OCI-LY7 (cell line): ENCODE measurements around the gene H3-3A. TPM values are rescaled to one million over a fixed set of nuclear protein-coding genes. Genes with fewer than 3 reads are reported as not detected.

Experiments
- BruUV-seq: library from RNA; stranded (reverse); fragments of 400-500 nt; replicated peaks from 2 replicates; lab custom pipeline; 2021; lab: Mats Ljungman, UMichigan
- CTCF ChIA-PET: fragments of 300-600 bp; sonication (Branson Sonifier 250); formaldehyde crosslinking; loops from one replicate; lab custom pipeline; 2022; ENCODE audit warnings: antibody characterized with exemption; ENCODE audit not compliant: unreplicated experiment; lab: Charles Lee
- POLR2A ChIA-PET: fragments of 300-600 bp; sonication (Branson Sonifier 250); formaldehyde crosslinking; loops from one replicate; lab custom pipeline; 2022; ENCODE audit warnings: antibody characterized with exemption; lab: Charles Lee
- DNase-seq: peaks from one replicate; pipeline ENCODE4 v3.0.0-alpha.2; 2015; ENCODE audit warnings: low spot score
- H2AFZ ChIP-seq: fragments of 200-600 bp; sonication (generic), shearing (Covaris generic); 2 replicates; pipeline ENCODE4 v1.6.1; 2014; ENCODE audit warnings: mild to moderate bottlenecking, antibody characterized with exemption, low read length, moderate library complexity
- H3K27ac ChIP-seq: fragments of 200-600 bp; sonication (generic); 2 replicates; pipeline ENCODE4 v1.5.1; 2014; ENCODE audit warnings: mixed run types, low read depth, mild to moderate bottlenecking, moderate library complexity, low read length, inconsistent platforms; ENCODE audit not compliant: poor library complexity, severe bottlenecking
- H3K36me3 ChIP-seq: fragments of 200-600 bp; sonication (generic); 2 replicates; pipeline ENCODE4 v1.6.1; 2014; ENCODE audit warnings: mild to moderate bottlenecking, antibody characterized with exemption, low read length, moderate library complexity, mixed read lengths; ENCODE audit not compliant: insufficient read depth
- H3K4me1 ChIP-seq: fragments of 200-600 bp; sonication (generic); 2 replicates; pipeline ENCODE4 v1.5.1; 2014; ENCODE audit warnings: mild to moderate bottlenecking, low read length; ENCODE audit not compliant: insufficient read depth, poor library complexity, severe bottlenecking
- H3K4me2 ChIP-seq: fragments of 200-600 bp; sonication (generic); 2 replicates; pipeline ENCODE4 v1.6.1; 2014; ENCODE audit warnings: mild to moderate bottlenecking, low read length
- H3K4me3 ChIP-seq: fragments of 200-600 bp; sonication (generic); 2 replicates; pipeline ENCODE4 v1.5.1; 2014; ENCODE audit warnings: mild to moderate bottlenecking, low read depth, low read length; ENCODE audit not compliant: poor library complexity, severe bottlenecking
- H3K79me2 ChIP-seq: fragments of 200-600 bp; sonication (generic); 2 replicates; pipeline ENCODE4 v1.6.1; 2016; ENCODE audit warnings: low read depth, mild to moderate bottlenecking, low read length, moderate library complexity, mixed read lengths; ENCODE audit not compliant: insufficient read depth
- H3K9me2 ChIP-seq: fragments of 200-600 bp; sonication (generic); 2 replicates; pipeline ENCODE4 v1.6.1; 2016; ENCODE audit warnings: mild to moderate bottlenecking, low read length, mixed read lengths; ENCODE audit not compliant: insufficient read depth
- H3K9me3 ChIP-seq: fragments of 200-600 bp; sonication (generic); 2 replicates; pipeline ENCODE4 v1.6.1; 2014; ENCODE audit warnings: mild to moderate bottlenecking, mixed run types, low read length, mixed read lengths
- H4K20me1 ChIP-seq: fragments of 200-600 bp; sonication (generic); 2 replicates; pipeline ENCODE4 v1.6.1; 2014; ENCODE audit warnings: mild to moderate bottlenecking, antibody characterized with exemption, low read length, moderate library complexity, mixed read lengths; ENCODE audit not compliant: insufficient read depth
- EZH2phosphoT487 ChIP-seq: fragments of 200-600 bp; sonication (generic); IDR thresholded peaks from 2 replicates; pipeline ENCODE4 v1.6.1; 2018; ENCODE audit warnings: low read depth, borderline replicate concordance, mild to moderate bottlenecking, mixed run types, antibody characterized with exemption, low read length, moderate library complexity, mixed read lengths
- intact Hi-C: fragments of 100-400 bp; cut with micrococcal nuclease; formaldehyde crosslinking; loops from one replicate; pipeline ENCODE4 v1.10.0; 2022; ENCODE audit not compliant: unreplicated experiment
- total RNA-seq, 2 experiments: library from RNA; depleted of rRNA in 1 of 2; stranded (reverse); fragments of >200 nt in 1 of 2; shearing (Covaris generic) in 1 of 2; gene quantifications; 2 replicates each; pipeline ENCODE4 v1.2.3, GENCODE V29; 2014 to 2022
- TF ChIP-seq, protein P1 (sequence below): fragments of 200-600 bp; sonication (generic); conservative IDR thresholded peaks from 2 replicates; pipeline ENCODE4 v1.5.1; 2014; ENCODE audit warnings: mild to moderate bottlenecking, antibody characterized with exemption, low read length, moderate library complexity, mixed read lengths

H3-3A gene
- total RNA-seq, 2 experiments from 2014 or later, result 416 to 661 TPM

- no TSS peak for BruUV-seq
These were observed 884 bp downstream of the H3-3A start for GRCh38 chr1:226063224-226063976.

GRCh38 chr1:226063977-226064815 lies 1.7 kb downstream of the H3-3A start:
- H3K36me3 ChIP-seq, result peaks cover 56% of the 10 kb centered on the region
- BruUV-seq, result TSS peak; percentile 68
- intact Hi-C loops, result loop anchor here (1.0 to 5.0 kb wide), 8 partner anchors 19 to 635 kb away; partner anchors contain the start of genes ACBD3, LBR, PARP1 and SDE2
- H2AFZ ChIP-seq, result no peak overlapping the region
- no peaks in the 10 kb centered on the region for H3K9me2 ChIP-seq
- peak overlapping the region; percentile 89 for H3K4me3 ChIP-seq
- TF ChIP-seq, protein P1, sequence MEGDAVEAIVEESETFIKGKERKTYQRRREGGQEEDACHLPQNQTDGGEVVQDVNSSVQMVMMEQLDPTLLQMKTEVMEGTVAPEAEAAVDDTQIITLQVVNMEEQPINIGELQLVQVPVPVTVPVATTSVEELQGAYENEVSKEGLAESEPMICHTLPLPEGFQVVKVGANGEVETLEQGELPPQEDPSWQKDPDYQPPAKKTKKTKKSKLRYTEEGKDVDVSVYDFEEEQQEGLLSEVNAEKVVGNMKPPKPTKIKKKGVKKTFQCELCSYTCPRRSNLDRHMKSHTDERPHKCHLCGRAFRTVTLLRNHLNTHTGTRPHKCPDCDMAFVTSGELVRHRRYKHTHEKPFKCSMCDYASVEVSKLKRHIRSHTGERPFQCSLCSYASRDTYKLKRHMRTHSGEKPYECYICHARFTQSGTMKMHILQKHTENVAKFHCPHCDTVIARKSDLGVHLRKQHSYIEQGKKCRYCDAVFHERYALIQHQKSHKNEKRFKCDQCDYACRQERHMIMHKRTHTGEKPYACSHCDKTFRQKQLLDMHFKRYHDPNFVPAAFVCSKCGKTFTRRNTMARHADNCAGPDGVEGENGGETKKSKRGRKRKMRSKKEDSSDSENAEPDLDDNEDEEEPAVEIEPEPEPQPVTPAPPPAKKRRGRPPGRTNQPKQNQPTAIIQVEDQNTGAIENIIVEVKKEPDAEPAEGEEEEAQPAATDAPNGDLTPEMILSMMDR, result peak; percentile 81
- TF ChIP-seq EZH2phosphoT487, result no peak
- H3K79me2 ChIP-seq, result peaks cover 66% of the 10 kb centered on the region
- peaks cover 33% of the 10 kb centered on the region for H3K4me1 ChIP-seq
- DNase-seq, result peak; percentile 45
- H3K4me2 ChIP-seq, result peak overlapping the region; percentile 70
- ChIA-PET CTCF (interaction anchor here (0.6 to 1.1 kb wide), 11 partner anchors 13 to 68 kb away, joined by 3 to 10 read pairs (median 3); no protein-coding TSS in a partner anchor), POLR2A (interaction anchor here (0.7 to 2.7 kb wide), 11 partner anchors 10 to 123 kb away, joined by 3 to 10 read pairs (median 4); partner anchors contain the start of gene LEFTY2)
- peak overlapping the region; percentile 92 for H3K27ac ChIP-seq
- H3K9me3 ChIP-seq, result no peaks in the 10 kb centered on the region
- H4K20me1 ChIP-seq, result peaks cover 44% of the 10 kb centered on the region

More at GRCh38 chr1:226063224-226063976, 884 bp downstream of the H3-3A start:
- DNase-seq, result peak; percentile 83
- peaks cover 48% of the 10 kb centered on the region for H3K36me3 ChIP-seq
- peak overlapping the region; percentile 70 for H3K4me2 ChIP-seq
- intact Hi-C loops, result loop anchor here (1.0 to 5.0 kb wide), 5 partner anchors 64 to 635 kb away; partner anchors contain the start of genes ACBD3, LBR, PARP1 and SDE2
- peak overlapping the region; percentile 89 for H3K4me3 ChIP-seq
- H3K9me3 ChIP-seq, result no peaks in the 10 kb centered on the region
- peaks cover 40% of the 10 kb centered on the region for H4K20me1 ChIP-seq
- H3K79me2 ChIP-seq, result peaks cover 58% of the 10 kb centered on the region
- ChIA-PET CTCF (interaction anchor here (0.7 kb wide), 2 partner anchors 38 to 64 kb away, joined by 3 to 4 read pairs; no protein-coding TSS in a partner anchor), POLR2A (interaction anchor here (0.7 to 1.5 kb wide), 3 partner anchors 22 to 386 kb away, joined by 3 to 7 read pairs (median 5); no protein-coding TSS in a partner anchor)
- no peak for TF ChIP-seq EZH2phosphoT487
- TF ChIP-seq, protein P1, result no peak
- H3K4me1 ChIP-seq, result peaks cover 33% of the 10 kb centered on the region
- no peaks in the 10 kb centered on the region for H3K9me2 ChIP-seq
- H3K27ac ChIP-seq, result peak overlapping the region; percentile 92
- no peak overlapping the region for H2AFZ ChIP-seq
